WTC11 (cell line): ENCODE measurements around the gene DUSP2.

ENCODE experiments used
- ATF1 ChIP-seq: sonication (generic); formaldehyde crosslinking; IDR thresholded peaks from 2 replicates; pipeline ENCODE4 v1.8.1; 2023; ENCODE audit warnings: mild to moderate bottlenecking, moderate library complexity, missing genetic modification reagents
- ATF6 ChIP-seq: sonication (generic); formaldehyde crosslinking; IDR thresholded peaks from 2 replicates; pipeline ENCODE4 v1.8.1; 2023; ENCODE audit warnings: mild to moderate bottlenecking, missing genetic modification reagents
- CTCF ChIP-seq: fragments of 200-600 bp; IDR thresholded peaks from 2 replicates; pipeline ENCODE4 v1.8.0; 2022; ENCODE audit warnings: antibody characterized with exemption
- E2F1 ChIP-seq: sonication (generic); formaldehyde crosslinking; IDR thresholded peaks from 2 replicates; pipeline ENCODE4 v1.8.0; 2022; ENCODE audit warnings: mild to moderate bottlenecking, missing genetic modification reagents
- E2F4 ChIP-seq: sonication (generic); formaldehyde crosslinking; IDR thresholded peaks from 2 replicates; pipeline ENCODE4 v1.8.1; 2022; ENCODE audit warnings: low read depth, mild to moderate bottlenecking, moderate library complexity, missing genetic modification reagents, borderline replicate concordance
- IRF1 ChIP-seq: sonication (generic); formaldehyde crosslinking; IDR thresholded peaks from 2 replicates; pipeline ENCODE4 v1.8.0; 2023; ENCODE audit warnings: missing genetic modification reagents
- IRF2 ChIP-seq: sonication (generic); formaldehyde crosslinking; IDR thresholded peaks from 2 replicates; pipeline ENCODE4 v1.8.0; 2022; ENCODE audit warnings: low read depth, missing genetic modification reagents, borderline replicate concordance
- MAX ChIP-seq: sonication (generic); formaldehyde crosslinking; IDR thresholded peaks from 2 replicates; pipeline ENCODE4 v1.8.0; 2022; ENCODE audit warnings: mild to moderate bottlenecking, missing genetic modification reagents
- NR1H2 ChIP-seq: sonication (generic); formaldehyde crosslinking; IDR thresholded peaks from 2 replicates; pipeline ENCODE4 v1.9.0; 2021; ENCODE audit warnings: mild to moderate bottlenecking, moderate library complexity, missing genetic modification reagents
- NR2C2 ChIP-seq: sonication (generic); formaldehyde crosslinking; IDR thresholded peaks from 2 replicates; pipeline ENCODE4 v1.8.0; 2022; ENCODE audit warnings: mild to moderate bottlenecking, missing genetic modification reagents
- USF2 ChIP-seq: sonication (generic); formaldehyde crosslinking; IDR thresholded peaks from 2 replicates; pipeline ENCODE4 v1.8.1; 2023; ENCODE audit warnings: mild to moderate bottlenecking, missing genetic modification reagents, moderate library complexity
- ZNF263 ChIP-seq: sonication (generic); formaldehyde crosslinking; IDR thresholded peaks from 2 replicates; pipeline ENCODE4 v1.8.1; 2022; ENCODE audit warnings: low read depth, mild to moderate bottlenecking, moderate library complexity, missing genetic modification reagents

- TF ChIP-seq IRF1 (CRISPR knock-in tag), result no peak
- no peak for TF ChIP-seq CTCF
- no peak for TF ChIP-seq USF2 (CRISPR knock-in tag)
- TF ChIP-seq ZNF263 (CRISPR knock-in tag), result no peak
- TF ChIP-seq NR2C2 (CRISPR knock-in tag), result no peak
- TF ChIP-seq E2F1, result no peak
- no peak for TF ChIP-seq E2F4 (CRISPR knock-in tag)
- TF ChIP-seq ATF1, result no peak
- TF ChIP-seq MAX, result no peak
- TF ChIP-seq ATF6 (CRISPR knock-in tag), result no peak
- TF ChIP-seq IRF2 (CRISPR knock-in tag), result no peak
- no peak for TF ChIP-seq NR1H2 (CRISPR knock-in tag)
Observed at GRCh38 chr2:96150791-96151594, 5.8 kb upstream of the DUSP2 start.
